ENCODE data around the gene HNRNPC.
"Not testable (repeated sequence)": the region's sequence is repeated elsewhere in the genome, so short reads cannot be mapped to it uniquely, and the experiment has no call there.

The HNRNPC gene

GRCh38 chr14:21191809-21192446 is 77.3 kb downstream of the HNRNPC start:
- DNase-seq (ENCODE audit: low read depth in 3 of 3), result peak; percentile 23 to 71 (median 35)

DNA sequence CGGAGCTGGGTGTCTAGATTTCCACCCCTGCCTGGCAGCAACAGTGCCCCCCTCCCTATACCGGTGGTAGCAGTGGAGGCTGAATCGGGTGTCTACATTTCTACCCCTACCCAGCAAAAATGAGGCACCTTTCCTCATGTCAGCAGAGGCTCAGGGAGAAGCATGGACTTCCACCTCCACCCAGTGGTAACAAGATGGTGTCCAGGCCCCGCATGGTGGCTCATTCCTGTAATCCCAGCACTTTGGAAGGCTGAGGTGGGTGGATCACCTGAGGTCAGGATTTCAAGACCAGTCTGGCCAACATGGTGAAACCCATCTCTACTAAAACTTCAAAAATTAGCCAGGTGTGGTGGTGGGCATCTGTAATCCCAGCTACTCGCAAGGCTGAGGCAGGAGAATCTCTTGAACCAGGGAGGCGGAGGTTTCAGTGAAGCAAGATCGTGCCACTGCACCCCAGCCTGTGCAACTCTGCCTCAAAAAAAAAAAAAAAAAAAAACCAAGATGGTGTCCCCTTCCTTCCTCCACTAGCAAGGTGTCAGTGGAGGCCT is 77.9 kb downstream of the HNRNPC start:
- no peak for DNase-seq (ENCODE audit: low read depth in 3 of 3)

- no peak for DNase-seq (ENCODE audit: low read depth in 3 of 3)
Observed at GRCh38 chr14:21185491-21185890, 83.8 kb downstream of the HNRNPC start.

- no peak for DNase-seq (ENCODE audit: low read depth in 3 of 3)
Observed at GRCh38 chr14:21184254-21184653, 85.0 kb downstream of the HNRNPC start.

DNA sequence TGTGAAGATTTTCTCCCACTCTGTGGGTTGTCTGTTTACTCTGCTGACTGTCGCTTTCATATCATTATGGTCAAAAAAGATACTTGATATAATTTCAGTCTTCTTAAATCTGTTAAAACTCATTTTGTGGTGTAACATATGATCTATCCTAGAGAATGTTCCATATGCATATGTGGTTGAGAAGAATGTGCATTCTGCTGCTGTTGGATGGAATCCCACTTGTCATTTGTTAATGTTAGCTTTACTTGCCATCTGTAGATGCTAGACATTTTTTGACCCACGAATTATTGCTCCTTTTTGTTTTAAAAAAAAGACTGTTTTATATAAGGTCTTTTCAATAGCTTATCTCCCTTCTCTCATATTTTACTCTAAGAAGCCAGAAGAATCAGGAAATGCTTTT is 87.1 kb downstream of the HNRNPC start:
- no peak for DNase-seq (ENCODE audit: low read depth in 3 of 3)

GRCh38 chr14:21171128-21171527 is 98.1 kb downstream of the HNRNPC start:
- DNase-seq (ENCODE audit: low read depth in 3 of 3), result no peak

DNA sequence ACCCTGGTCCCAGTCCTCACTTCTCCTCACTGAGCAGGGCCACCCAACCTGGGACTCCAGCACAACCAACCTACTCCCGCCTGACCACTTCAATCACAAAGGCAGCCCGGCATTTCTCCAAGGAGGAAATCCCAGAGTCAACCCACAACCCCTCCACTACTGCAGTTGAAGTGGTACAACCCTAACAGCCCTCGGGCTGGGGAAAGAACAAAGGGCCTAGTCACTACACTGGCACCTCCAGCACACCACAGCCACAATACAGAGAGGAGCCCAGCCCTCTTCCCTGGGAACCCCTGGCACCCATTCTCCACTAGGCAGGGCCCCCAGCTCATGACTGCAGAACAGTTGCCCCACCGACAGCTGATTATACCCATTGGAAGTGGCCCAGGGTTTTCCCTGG is 99.7 kb downstream of the HNRNPC start:
- DNase-seq (ENCODE audit: low read depth in 3 of 3), result no peak

- no peak for DNase-seq (ENCODE audit: low read depth in 3 of 3)
Observed at GRCh38 chr14:21168055-21168454, 101.2 kb downstream of the HNRNPC start.

DNA sequence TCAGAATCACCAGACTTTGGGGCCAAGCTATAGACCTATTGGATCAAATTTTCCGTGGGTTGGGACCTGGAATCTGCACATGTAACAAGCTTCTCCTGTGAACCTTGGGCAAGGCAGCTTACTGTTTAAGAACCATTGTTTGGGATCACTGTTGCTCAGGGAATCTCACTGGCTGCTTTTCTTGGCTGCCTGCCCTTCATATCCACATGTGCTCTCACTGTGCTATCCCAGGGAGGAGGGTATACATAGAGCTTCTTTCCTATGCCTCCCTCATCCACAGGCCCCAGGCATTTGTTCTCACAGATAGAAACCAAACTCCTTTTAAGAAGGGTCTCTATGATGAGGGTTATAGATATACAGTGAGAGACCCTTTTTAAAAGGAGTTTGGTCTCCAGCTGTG is 103.6 kb downstream of the HNRNPC start:
- DNase-seq (ENCODE audit: low read depth in 3 of 3), result not testable (repeated sequence)

GRCh38 chr14:21165002-21165605 is 104.1 kb downstream of the HNRNPC start:
- DNase-seq (ENCODE audit: low read depth in 3 of 3), result not testable (repeated sequence)

- no peak for DNase-seq (ENCODE audit: low read depth in 3 of 3)
Observed at GRCh38 chr14:21163871-21164291, 105.4 kb downstream of the HNRNPC start.

DNA sequence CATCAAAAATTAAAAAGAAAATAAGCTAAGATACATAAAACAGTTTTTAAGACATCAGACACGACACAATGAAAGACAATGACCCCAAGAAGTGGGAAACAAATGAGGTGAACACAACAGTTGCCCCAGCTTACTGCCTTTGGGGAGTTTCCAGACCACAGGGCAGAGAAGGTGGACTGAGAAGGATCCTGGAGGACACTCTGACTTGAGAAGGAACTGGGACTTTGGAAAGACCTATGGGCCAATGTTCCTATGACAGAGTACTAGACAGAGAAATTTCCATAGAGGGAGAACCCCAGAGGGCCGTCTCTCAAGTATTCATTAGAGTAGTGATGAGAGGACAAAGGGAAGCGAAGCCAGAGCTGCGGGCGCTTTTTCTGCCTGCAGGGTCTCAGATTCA is 107.2 kb downstream of the HNRNPC start:
- DNase-seq (ENCODE audit: low read depth in 3 of 3), result no peak

DNA sequence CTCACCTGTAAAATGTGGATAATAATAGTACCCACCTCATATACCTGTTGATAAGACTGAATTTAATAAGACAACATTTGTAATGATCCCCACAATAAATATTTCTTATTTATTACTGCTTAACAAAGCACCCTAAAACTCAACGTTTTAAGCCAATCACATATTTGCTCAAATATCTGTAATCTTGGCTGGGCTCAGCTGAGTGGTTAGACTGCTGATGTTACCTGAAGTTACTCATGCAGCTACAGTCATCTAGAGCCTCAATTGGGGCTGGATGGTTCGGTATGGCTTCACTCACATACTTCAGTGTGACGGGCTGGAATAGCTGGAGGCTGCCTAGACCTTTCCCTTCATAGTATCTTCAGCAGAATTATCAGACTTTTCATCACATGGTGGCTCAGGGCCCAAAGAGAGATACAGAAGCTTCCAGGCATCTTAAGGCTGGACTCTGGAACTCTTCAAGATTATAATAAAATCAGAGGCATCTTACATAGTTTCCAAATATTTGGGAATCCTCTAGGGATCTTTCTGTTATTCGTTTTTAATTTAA is 109.1 kb downstream of the HNRNPC start:
- no peak for DNase-seq (ENCODE audit: low read depth in 3 of 3)
